ENCODE data around the gene TUBB6. TPM values are rescaled to one million over a fixed set of nuclear protein-coding genes. Genes with fewer than 3 reads are reported as not detected.

Gene TUBB6
- polyA plus RNA-seq, 4 donors: 55.8 to 75.3 (median 59.5) TPM

GRCh38 chr18:12335503-12335902, 27.5 kb downstream of the TUBB6 start:
- DNase-seq (ENCODE audit: low read depth in 4 of 4, low spot score in 3 of 4): no peak

GRCh38 chr18:12336171-12336613, 28.2 kb downstream of the TUBB6 start:
- no peak for DNase-seq (ENCODE audit: low read depth in 4 of 4, low spot score in 3 of 4)

DNA sequence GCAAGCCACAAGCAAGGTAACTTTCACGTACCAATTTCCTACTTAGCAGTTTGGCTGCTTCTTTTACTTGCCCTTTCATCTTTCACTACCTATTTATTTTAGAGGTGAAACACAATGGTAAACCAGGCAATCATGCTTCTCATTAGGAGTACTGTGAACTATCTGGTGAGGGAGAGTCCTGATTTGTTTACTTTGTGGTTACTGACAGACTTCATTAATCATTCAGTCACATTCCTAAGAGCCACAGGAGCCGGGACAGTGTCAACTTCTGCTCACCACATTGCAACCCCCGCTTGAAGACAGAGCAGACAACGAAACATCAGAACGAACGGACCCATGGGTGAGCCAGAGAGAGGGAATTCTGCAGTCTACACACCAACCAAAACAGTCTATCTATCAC, 28.8 kb downstream of the TUBB6 start:
- no peak for DNase-seq (ENCODE audit: low read depth in 4 of 4, low spot score in 3 of 4)

- no peak for DNase-seq (ENCODE audit: low read depth in 4 of 4, low spot score in 3 of 4)
These were observed 30.3 kb downstream of the TUBB6 start for GRCh38 chr18:12338382-12338781.

DNA sequence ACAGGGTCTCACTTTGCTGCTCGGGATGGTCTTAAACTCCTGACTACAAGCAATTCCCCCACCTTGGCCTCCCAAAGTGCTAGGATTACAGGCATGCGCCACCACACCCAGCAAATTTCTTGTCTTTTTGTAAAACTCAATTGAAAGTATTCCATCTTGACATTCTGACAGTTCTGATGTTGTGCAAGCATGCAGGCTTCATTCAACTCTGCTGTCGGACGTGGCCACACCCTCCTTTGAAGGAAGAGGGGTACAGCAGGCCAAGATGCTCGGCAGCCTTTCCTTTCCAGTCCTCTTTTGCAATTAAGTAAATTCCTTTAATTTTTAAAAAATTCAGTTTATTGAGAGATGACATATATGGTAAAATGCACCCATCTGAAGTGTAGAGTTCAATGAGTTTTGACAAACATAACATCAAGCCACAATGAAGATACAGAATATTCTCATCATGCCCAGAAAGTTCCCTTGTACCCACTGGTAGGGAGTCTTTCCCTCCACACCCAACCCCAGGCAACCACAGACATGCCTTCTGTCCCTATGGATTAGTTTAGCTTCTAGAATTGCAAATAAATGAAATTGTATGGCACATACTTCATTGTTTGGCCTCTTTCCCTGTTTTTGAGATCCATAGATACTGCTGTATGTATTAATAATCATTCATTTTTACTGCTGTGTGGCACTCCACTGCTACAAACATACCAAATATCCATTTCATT, 33.1 kb downstream of the TUBB6 start:
- DNase-seq (ENCODE audit: low read depth in 4 of 4, low spot score in 3 of 4): no peak

GRCh38 chr18:12342661-12343060, 34.6 kb downstream of the TUBB6 start:
- no peak for DNase-seq (ENCODE audit: low read depth in 4 of 4, low spot score in 3 of 4)

DNA sequence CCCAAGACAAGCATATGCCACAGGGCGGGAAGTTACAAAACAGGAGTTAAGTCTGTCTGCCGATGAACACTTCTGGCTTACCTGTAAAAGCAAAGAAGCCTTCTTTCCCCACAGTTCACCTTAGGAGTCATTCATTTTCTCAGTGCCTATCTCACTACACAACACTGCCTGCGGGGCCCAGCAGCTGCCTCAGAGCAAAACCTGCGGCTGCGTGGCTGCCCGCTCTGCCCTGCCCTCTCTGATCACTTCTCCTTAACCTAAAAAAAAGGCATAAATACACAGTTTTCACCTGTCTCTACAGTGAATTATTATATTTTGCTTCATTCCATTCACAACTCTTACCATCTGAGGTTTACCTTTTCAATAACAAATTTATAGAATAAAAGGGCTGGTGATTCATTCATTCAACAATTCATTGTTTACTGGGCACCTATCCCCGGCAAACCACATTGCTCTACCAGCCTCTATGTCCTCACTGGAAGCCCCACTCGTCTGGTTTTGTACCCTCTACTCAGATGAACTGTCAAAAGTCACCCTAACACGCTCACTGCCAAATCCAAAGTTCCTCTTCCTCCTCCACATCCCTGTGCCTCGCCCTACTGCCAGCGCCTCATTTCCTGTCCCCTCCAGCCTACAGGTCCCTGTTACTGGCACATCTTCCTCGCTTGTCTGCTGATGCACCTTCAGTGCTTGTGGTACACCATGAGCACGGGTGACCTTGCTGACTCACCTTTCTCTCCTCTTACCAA, 37.6 kb downstream of the TUBB6 start:
- no peak for DNase-seq (ENCODE audit: low read depth in 4 of 4, low spot score in 3 of 4)

- no peak for DNase-seq (ENCODE audit: low read depth in 4 of 4, low spot score in 3 of 4)
These were observed 38.2 kb downstream of the TUBB6 start for GRCh38 chr18:12346240-12346565.

DNA sequence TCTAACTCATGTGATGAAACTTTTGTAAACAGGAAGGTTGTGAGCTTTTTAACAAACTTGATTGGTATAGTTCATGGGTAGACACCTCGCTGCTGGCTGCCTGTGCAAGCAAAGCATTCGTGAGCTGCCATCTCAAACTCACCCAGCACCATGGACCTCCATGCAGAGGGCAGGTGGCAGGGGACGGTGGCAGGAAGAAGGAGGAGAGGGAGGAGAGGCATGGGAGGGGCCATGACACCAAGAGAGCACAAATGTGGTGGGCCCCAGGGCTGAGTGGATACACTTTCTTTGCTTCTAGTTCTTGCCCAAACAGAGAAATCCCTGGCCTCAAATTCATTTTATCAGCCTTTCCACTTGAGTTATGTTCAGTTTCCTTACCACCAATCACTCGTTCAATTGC, 39.9 kb downstream of the TUBB6 start:
- no peak for DNase-seq (ENCODE audit: low read depth in 4 of 4, low spot score in 3 of 4)

DNA sequence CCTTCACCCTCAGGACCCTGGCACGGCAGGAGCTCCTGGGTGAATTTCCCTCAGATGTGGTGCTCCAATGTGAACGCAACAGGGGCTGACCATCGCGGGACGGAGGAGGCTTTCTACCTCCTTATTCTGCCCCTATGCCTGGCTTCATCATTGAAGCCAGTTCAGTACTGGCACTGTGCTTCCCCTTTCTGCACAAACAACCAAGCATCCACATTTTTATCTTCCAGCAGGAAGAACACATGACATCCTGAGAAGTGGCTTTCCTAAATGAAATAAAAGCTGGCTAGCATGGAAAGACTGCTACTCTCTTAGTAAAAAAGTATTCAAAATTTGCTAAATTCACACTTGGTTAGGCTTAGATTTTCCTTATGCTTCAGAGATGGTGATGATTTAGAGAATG, 44.1 kb downstream of the TUBB6 start:
- no peak for DNase-seq (ENCODE audit: low read depth in 4 of 4, low spot score in 3 of 4)

- no peak for DNase-seq (ENCODE audit: low read depth in 4 of 4, low spot score in 3 of 4)
These were observed 51.5 kb downstream of the TUBB6 start for GRCh38 chr18:12359515-12359927.

GRCh38 chr18:12361770-12362378, 53.8 kb downstream of the TUBB6 start:
- no peak for DNase-seq (ENCODE audit: low read depth in 4 of 4, low spot score in 3 of 4)

DNA sequence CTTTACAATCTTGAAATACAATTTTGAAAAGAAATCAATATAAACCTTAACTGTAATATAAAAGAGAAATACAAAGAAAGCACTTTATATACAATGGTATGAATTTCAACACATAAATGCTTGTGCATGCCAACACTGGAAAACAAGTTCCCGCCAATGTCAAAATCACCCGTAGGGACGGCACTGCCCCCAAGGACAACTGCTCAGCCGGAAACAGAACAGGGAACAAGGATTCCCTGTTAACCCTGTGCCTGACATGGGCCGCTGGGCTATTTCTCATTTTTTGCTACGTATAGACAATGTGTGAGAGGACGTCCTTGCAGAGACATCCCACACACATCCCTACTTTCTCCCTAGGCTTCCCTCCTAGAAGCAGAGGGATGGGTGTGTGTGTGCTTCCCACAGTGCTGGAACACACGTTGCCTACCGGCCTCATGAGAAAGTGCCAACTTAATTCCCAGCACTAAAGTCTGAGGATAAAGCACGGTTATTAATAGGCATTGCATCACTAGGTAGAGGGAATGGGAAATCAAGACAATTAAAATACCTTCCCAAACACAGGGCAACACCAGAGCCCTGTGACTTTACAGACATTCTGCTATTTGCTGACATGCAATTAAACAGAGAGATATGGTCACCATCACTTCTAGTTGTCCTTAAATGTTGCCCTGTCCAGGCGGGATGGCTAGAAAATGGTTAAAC, 54.6 kb downstream of the TUBB6 start:
- DNase-seq (ENCODE audit: low read depth in 4 of 4, low spot score in 3 of 4): no peak

- no peak for DNase-seq (ENCODE audit: low read depth in 4 of 4, low spot score in 3 of 4)
These were observed 58.3 kb downstream of the TUBB6 start for GRCh38 chr18:12366379-12366778.

DNA sequence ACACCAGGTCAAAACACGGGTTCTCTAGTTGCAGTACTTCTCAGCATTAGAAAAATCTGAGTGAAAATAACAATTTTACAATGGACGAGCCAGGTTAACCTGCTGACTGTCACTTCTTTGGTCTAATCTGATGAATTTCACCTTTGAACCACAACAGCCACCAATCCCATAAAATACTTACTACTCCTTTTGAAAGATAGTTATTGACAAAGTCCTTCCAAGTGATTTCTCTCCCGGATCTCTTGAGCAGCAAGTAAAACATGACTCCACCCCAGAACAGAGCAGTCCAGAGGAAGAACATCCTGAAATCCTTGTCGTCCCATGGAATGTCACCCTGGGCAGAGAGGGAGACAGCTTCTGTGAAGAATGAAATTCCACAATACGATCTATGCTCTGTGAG, 58.7 kb downstream of the TUBB6 start:
- no peak for DNase-seq (ENCODE audit: low read depth in 4 of 4, low spot score in 3 of 4)

GRCh38 chr18:12369211-12369610, 61.2 kb downstream of the TUBB6 start:
- no peak for DNase-seq (ENCODE audit: low read depth in 4 of 4, low spot score in 3 of 4)

- DNase-seq (ENCODE audit: low read depth in 4 of 4, low spot score in 3 of 4): no peak
These were observed 63.5 kb downstream of the TUBB6 start for GRCh38 chr18:12371590-12371989.

GRCh38 chr18:12372406-12372805, 64.4 kb downstream of the TUBB6 start:
- no peak for DNase-seq (ENCODE audit: low read depth in 4 of 4, low spot score in 3 of 4)

- DNase-seq (ENCODE audit: low read depth in 4 of 4, low spot score in 3 of 4): no peak
These were observed 65.2 kb downstream of the TUBB6 start for GRCh38 chr18:12373116-12373770.

- DNase-seq (ENCODE audit: low read depth in 4 of 4, low spot score in 3 of 4): no peak
These were observed 65.7 kb downstream of the TUBB6 start for GRCh38 chr18:12373771-12374116.

- DNase-seq (ENCODE audit: low read depth in 4 of 4, low spot score in 3 of 4): no peak
These were observed 66.4 kb downstream of the TUBB6 start for GRCh38 chr18:12374401-12374800.

Data from right renal pelvis (tissue), 4 donors.